ENCODE measurements around the gene ILDR1.

GRCh38 chr3:122025296-122025695, 3.2 kb upstream of the ILDR1 start:
- no peak for TF ChIP-seq EZH2 (IDR thresholded peaks at IDR 0.05; ENCODE audit: borderline replicate concordance, insufficient read depth, low read length, poor library complexity, severe bottlenecking)
- no peak for TF ChIP-seq CTCF (IDR thresholded peaks at IDR 0.05; ENCODE audit: poor library complexity, severe bottlenecking)
- no peak for TF ChIP-seq EP300 (conservative IDR thresholded peaks at IDR 0.05; ENCODE audit: poor library complexity, severe bottlenecking)
- TF ChIP-seq RAD21 (conservative IDR thresholded peaks at IDR 0.05), result no peak
- no peak for TF ChIP-seq MXI1 (conservative IDR thresholded peaks at IDR 0.05; ENCODE audit: poor library complexity, severe bottlenecking)
- no peak for TF ChIP-seq POLR2AphosphoS5 (IDR thresholded peaks at IDR 0.05)

All from neural cell (in vitro differentiated cells).